ENCODE results near the gene ATP5ME.

DNA sequence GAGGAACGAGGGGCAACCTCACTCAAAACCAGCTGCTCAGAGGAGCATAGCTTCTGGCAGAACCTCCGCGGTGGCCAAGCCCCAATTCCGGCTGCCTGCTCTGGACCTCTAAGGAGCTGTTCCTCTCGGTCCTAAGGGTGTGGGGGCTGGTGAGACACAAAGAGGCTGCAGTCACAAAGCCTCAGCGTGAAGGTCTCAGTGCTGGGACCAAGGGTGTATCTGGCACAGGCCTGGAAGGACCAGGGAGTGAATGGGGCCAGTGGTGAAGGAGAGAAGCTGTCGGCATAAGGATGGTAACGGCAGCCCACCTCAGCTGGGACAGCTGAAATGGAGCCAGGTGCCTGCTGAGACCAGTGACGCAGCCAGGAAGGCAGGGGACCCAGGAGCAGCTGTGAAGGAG is 43.4 kb downstream of the ATP5ME start:
- TF ChIP-seq, protein P1, sequence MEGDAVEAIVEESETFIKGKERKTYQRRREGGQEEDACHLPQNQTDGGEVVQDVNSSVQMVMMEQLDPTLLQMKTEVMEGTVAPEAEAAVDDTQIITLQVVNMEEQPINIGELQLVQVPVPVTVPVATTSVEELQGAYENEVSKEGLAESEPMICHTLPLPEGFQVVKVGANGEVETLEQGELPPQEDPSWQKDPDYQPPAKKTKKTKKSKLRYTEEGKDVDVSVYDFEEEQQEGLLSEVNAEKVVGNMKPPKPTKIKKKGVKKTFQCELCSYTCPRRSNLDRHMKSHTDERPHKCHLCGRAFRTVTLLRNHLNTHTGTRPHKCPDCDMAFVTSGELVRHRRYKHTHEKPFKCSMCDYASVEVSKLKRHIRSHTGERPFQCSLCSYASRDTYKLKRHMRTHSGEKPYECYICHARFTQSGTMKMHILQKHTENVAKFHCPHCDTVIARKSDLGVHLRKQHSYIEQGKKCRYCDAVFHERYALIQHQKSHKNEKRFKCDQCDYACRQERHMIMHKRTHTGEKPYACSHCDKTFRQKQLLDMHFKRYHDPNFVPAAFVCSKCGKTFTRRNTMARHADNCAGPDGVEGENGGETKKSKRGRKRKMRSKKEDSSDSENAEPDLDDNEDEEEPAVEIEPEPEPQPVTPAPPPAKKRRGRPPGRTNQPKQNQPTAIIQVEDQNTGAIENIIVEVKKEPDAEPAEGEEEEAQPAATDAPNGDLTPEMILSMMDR (IDR thresholded peaks at IDR 0.05), result no peak
- TF ChIP-seq POLR2A (IDR thresholded peaks at IDR 0.05), result no peak
